Activated CD8-positive, alpha-beta memory T cell treated with anti-CD3 and anti-CD28 coated beads, Interleukin-2, amount 50 U/mL, for 48 hours (primary cell): ENCODE measurements around the gene IQGAP3.

Source experiments
- DNase-seq: peaks from one replicate; pipeline ENCODE4 v3.0.0-alpha.2; 2020

The IQGAP3 gene

DNA sequence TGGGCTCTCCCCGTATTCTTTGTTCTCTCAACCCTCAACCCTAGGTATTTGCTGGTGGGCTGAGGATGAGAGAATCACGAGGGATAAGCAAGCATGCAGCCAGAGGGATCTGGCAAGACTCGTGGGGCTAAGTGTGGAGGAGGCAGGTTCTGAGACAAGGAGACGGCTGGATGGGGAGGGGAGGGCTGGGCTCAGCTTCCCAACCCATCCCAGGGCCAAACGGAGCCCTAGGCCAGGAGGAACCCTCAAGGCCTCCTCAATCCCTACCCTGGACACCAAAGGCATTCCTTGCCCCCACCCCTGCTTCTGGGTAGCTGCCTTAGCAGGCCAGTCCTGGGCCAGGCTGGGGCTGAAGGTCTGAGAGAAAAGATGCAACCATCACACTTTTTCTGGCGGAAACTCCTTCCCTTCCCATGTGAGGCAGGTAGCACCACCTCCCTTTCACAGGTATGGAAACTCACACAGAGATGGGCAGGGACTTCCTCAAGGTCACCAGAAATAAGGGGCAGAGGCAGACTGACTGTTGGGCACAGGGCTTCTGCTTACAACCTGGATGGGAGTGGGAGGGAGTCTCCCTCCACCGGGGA, 78.0 kb downstream of the IQGAP3 start:
- no peak for DNase-seq

DNA sequence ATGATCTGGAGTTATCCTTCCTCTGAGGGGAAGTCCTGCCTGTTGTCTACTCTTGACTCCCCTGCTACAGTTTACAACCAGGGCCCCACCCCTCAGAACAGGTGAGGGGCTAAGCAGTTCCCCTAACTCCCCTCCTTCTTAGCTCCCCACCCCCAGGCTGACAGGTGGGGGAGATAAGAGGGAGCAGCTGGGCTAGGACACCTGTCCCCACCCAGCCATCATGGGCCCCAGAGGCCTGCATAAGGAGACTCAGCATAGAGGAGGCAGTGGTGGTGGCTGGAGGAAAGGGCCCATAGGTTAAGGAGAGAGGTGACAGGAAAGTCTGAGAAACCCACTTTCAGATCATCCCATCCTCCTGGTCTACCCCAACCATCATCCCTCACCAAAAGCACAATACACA, 78.6 kb downstream of the IQGAP3 start:
- DNase-seq: no peak

DNA sequence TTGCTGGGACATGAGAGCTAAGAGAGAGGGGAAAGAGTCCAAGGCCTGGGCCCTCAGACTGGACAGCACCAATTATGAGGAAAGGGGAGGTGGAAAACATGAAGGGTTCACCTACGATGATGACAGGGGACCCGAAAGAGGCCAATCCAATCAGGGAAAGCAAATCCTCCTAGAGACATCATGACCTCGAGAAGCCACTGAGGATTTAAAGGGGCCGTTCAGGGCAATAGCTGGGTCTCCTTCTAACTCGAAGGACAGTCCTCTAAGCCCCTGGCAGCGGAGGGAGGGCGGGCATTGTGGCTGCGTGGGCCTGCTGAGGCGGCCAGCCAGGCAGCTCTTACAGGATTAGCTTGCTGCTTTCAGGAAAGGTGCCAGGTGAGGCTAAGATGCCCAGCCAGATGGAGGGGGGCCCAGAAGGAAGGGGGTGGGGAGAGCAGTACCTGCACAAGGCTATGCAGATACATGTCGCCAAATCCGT, 79.2 kb downstream of the IQGAP3 start:
- no peak for DNase-seq

DNA sequence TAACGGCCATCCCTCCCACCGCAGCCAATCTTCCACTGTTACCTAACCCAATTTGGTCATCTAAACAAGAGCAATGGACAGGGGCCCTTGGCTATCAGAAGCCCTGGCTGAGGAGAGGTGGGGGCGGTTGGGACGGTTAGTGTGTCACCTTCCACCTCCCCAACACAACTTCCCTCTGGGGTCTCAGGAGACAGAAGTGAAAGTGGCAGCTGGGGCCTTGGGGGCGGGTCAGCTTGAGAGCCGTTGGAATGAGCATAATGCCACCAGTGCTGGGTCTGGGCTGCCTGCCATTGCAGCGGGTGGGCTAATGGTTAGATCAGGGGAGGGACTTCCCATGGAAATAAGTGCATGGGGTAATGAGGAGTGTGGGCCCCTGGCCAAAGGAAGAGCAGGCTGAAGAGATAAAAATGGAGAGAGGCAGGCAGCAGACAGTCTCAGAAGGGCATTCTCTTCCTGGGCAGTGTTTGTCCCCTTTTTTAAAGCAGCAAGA, 79.7 kb downstream of the IQGAP3 start:
- no peak for DNase-seq

DNA sequence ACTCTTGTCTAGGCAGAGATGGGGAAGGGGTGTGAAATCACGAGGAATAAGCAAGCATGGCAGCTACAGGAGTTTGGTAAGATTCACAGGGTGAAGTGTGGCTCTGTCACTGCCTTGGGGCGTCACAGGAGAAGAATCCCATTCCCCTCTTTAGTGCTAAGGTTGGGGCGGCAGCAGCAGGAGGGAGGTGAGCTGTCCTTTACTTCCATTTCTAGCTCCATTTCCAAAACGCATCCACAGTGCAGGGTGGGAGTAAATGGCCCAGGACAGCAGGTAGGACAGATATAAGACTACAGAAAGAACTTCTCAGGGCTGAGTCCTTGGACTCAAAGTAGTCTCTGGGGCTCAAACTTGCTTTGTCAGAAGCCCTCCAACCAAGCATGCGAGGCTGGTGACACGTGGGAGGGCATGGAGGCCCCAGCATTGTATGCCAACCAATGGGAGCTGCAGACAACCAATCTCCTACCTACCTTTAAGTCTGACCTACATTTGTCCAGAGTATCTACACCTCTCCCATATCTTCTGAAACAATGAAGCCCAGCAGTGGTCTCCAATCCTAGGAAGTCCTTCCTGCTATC, 80.3 kb downstream of the IQGAP3 start:
- no peak for DNase-seq

DNA sequence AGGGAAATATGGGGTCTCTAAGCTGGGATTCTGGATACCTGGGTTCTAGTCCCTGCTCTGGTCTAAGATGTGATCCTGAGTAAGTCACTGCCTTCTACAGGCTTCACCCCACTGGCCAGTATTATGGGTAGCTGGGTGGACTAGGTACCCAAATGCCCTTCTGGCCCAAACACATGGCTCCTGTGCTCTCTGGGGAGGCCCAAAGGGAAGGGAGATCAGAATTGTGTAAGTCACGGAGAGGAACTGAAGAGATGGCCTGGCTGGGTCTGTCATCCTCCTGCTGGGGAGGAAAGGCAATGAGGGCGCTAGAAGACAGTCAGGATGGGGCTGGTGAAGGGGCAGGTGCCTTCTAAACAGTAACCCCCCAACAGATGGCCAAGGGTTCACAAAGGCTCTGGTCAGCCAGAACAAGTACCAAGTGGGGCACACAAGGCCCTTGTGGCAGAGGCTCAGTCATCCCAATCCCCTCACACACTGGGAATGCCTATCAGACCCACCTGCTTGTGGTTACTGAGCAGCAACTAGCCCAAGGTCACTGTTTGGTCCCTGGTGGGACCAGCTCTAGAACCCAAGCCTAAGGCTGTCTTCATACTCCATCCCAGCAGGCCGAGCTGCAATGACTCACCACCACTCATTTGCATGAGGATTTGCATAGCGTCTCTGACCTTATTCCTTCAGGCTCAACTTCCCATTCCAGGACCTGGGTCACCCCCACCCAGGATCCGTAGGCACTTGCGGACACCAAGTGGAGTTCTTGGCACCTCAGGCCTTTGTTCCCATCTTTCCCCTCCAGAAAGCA, 81.0 kb downstream of the IQGAP3 start:
- DNase-seq: no peak

DNA sequence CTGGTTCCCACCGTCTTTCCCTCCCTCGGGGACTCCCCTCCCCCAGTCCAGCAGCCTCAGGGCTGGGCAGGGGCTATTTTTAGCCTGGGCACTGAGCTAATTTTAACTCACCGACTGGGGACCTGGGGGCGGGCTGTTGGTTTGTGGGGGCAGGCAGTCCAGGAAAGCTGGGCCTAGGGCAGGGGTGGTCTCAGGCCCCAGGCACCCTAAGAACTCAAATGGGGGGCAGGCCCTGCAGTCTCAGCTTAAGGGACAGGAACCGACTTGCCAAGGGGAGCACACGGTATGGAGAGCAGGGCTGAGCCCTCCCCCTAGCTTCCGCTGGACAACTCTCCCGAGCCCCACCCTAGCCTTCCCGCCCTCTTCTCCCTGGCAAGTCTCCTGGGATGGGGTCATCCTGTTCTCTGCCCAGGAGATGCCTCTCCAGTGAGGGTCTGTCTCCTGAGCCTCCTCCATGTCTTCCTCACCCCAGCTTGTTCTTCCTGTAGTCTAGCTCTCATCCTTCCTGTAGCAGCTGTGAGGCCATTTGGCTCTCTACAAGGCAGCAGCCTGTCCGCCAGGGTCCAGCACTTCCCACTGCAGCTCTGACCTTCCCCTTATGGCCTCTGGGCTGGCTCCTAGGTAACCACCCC, 81.8 kb downstream of the IQGAP3 start:
- no peak for DNase-seq

DNA sequence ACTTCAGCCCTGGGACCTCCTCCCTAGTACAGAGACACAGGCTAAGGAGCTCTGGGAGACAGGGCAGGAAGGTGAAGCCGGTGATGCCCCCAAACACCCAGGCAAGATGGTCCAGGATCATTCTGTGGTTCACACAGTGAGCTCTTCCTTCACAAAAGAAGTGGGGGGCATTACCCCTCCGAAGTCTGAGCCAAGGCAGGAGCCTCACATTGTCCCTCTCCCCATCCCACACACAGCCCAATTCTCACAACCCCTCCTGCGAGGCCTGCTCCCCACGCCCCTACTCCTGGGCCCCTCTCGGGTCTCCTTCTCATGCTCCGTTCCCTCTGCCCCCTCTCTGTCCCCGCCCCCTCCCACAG, 82.5 kb downstream of the IQGAP3 start:
- no peak for DNase-seq

DNA sequence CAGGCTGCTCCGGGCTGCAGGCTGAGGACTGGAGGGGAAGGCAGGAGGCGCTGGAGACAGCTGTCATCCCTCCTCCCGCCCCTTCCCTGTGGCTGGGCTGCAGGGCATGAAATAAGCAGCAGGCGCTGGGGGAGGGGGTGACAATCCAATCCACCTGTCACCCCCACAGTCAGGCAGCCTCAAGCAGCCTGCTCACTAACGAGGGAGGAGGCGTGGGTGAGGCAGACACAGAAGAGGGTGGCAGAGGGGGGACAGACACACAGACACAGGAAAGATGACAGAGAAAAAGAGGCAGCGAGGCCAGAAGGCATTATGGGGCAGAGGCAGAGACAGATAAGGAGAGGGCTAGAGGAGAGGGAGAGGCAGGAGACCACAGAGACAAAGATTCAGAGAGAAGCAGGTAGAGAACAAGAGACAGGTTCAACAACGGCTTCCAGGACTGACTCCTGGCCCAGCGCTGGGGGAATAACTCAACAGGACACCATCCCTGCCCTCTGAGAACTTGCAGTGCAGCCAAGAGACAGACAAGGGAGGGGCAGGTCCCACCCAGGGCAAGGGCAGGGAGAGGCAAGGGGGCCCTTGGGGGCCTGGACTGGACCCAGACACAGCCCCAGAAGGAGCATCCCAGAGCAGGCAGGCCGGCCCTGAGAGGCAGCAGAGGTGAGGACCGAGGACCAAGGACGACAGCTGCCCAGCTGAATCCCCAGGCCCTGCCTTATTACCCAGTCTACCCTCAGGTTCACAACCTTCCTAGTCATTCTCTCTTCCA, 83.0 kb downstream of the IQGAP3 start:
- DNase-seq: peak; percentile 70

DNA sequence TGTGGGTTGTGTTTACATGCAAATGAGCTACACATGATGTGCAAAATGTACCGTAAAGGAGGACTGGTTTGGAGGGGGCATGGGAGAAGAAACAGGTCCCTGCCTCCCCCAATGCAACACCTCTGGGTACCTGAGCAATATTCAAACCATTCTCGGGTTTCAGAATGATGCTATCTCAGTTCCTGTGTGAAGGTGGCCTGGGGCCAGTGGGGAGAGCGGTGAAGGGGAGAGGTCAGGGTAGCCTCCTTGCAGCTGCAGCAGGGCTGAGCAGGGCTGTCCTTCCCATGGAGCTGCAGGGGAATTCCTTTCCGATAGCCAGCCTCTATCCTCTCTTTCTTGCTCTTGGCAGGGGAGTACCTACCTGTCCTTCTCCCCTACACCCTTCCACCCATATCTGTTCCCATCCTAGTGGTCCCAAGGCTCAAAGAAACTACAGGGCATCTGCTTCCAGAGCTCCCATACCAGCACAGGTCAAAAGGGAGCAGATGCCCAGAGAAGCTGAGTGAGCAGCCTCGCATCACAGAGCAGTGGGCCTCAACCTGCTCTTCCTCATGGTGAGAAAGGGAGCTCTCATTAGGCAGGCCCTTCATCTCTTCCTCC, 83.7 kb downstream of the IQGAP3 start:
- DNase-seq: no peak

DNA sequence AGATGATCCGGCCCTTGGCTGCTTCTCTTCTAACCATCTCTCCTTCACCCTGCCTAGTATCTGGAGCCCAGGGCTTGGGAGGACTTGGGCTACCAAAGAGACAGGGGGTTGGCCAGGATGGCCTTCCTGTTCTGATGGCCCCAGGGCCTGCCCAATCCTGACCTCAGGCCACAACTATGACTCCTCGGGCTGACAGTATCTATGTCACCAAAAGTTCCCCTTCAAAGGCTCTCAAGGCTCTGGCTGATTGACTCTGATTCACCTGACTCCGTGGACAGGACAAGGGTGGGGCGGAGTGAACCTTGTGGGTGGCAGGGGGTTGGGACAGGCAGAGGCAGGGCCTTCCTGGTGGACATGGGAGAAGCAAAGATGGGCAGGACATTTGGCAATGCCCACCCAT, 84.5 kb downstream of the IQGAP3 start:
- DNase-seq: no peak

DNA sequence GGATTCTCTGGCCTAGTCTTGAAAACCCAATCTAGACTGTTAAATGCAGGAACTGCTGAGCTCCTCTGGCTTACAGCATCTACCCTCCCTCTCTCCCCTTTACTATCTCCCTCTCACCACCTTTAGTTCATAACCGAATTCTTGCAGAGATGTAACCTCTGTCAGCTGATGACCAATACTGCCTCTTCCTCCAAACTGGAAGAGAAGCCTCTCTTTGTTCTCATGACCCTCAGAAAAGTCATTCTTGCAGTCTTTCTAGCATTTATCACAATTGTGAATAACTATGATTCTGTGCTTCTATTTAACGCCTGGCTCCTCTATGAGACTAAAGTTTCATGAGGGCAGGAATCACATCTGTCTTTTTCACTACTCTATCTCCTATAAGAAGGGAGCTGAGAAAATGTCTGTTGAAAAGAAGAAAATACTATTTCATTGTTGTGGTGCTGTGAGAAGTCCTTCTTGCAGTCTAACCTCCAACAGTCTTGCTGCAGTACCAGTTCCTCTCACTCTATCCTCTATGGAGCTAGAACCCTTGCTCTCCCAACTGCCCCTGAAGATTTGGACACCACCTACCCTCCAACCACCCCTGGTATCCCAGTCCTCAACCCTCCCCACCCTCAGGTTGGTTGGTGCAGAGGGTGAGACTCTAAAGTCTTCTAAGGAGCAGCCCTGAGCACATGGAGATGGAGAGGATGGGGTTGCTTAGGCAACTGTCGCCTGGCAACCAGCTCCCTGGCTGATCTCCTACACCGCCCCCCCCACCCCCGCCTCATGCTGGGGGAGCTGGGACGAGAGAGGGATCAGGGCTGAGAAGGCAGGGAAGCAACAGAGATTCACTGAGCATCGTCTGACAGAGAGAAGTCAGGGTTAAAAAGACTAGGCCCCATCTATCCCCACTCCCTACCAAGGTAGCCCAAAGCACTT, 85.7 kb downstream of the IQGAP3 start:
- DNase-seq: no peak

DNA sequence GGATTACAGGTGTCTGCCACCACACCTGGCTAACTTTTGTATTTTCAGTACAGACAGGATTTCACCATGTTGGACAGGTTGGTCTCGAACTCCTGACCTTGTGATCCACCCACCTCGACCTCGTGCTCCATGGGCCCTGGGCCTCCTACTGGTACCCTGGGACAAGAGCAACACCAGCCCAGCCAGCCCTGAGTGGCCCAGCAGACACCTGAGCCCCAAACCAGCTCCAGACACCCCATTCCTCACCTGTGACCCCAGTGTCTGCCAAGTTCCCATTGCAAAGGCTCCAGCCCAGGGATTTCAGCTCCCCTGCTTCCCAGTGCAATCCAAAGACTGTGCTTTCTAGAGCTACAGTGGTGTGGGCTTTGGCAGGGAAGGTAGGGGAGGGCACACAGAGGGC, 86.4 kb downstream of the IQGAP3 start:
- DNase-seq: no peak

DNA sequence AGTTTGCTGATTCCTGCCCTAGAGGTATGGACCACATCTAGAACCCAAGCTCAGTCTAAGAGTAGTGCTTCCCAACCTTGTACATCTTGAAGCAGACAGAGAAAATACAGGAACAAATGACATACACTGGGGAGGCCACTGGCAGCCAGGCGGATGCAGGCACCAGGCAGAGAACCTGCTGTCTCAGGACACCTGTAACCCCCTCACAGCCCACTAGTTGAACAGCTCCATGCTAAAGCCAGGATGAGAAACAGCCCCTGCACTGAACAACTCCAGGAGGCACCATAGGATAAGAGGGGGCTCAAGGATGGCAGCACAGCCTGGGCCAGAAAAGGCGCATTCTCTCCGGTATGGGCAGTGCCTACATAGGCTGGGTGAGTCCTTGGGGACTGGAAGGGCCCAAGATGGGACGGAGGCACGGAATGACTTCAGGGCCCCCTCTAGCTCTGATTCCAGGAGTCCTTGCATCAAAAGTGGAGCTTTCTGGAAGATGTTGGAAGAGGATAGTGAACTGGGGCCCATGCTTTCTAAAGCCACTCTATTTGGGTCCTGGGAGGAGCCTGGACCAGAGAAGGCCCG, 87.8 kb downstream of the IQGAP3 start:
- DNase-seq: no peak

DNA sequence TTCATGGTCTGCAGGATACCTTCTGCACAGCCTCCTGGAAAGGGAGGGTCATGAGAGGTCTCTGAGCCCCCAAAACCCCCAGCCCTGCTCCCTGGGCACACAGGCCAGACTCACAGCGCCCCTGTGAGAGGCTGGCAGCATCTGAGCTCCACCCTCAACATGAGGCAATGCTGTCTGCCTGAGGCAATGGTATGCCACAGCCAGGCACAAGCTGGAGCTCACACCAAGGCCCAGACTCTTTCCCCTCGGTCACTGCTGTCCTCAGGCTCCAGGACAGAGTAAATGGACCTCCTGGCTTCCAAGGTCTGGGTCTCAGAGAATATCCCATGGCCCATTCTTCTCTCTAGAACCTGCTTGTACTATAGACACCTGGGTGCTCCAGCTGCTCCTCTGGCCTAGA, 89.0 kb downstream of the IQGAP3 start:
- DNase-seq: no peak

DNA sequence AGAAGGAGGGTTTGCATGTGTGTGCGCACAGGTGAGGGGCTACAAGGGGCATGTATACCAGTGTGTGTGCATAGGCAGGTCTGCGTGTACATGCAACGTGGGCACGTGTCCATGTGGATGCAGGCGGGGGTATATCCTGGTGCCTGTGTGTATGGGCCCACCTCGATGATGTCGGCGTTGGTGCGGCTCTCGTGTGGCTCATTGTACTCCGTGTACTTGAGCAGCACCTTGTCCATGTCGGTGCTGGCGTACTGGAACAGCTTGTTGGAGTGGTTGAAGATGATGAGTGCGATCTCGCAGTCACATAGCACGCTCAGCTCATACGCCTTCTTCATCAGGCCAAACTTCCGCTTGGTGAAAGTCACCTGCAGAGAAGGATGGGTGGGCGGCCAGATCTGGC, 90.1 kb downstream of the IQGAP3 start:
- DNase-seq: no peak

DNA sequence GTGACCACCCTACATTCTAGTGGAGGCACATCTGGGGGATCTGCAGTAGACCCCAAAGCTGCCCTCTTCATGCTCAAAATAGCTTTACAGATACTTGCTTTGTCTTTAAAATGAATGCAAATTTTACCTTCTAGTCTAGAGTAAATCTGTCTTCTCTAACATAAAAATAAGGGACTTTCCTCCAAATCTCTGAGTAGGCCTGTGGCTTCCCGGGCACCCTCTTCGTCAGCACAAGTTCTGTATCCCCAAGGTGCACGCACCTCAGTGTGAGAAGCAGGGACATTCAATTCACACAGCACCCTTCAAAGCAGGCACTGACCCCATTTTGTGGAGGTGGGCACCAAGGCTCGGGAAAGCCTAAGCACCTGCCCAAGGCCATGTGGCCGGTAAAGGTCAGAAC, 90.8 kb downstream of the IQGAP3 start:
- DNase-seq: no peak

DNA sequence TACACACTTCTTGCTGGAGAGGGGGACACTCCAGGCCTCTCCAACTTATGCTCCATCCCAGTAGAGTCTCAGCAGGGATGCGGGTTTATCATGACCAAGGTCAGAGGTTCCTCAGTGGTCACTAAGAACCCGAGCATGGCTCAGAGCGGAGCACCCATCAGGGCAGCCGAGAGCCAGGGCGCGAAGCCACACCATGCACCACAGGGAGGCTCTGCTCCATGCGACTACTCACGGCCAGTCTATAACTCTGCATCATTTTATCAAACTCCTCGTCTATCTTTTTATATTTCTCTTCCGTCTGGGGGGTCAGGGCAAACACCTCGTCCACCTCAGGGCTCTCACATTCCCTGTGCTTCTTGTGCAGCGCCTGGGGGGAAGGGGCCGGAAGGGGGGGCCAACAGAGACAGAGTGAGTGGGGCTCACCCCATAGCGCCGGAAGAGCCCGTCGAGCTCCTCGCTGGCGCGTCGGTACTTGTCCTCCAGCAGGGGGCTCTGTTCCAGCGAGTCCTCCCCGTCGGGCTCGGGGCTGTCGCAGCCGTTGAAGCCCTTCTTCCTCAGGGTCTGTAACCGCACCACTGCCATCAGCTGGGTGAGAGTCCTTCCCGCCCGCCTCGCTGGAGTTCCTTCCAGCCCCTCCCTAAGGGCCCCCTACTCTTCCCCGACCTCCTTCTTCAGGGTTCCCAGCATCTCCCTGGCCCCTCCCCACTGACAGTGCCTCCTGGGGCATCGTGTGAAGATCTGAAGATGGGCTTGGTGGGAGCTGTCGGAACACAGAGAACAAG, 91.8 kb downstream of the IQGAP3 start:
- peak; percentile 88 for DNase-seq

DNA sequence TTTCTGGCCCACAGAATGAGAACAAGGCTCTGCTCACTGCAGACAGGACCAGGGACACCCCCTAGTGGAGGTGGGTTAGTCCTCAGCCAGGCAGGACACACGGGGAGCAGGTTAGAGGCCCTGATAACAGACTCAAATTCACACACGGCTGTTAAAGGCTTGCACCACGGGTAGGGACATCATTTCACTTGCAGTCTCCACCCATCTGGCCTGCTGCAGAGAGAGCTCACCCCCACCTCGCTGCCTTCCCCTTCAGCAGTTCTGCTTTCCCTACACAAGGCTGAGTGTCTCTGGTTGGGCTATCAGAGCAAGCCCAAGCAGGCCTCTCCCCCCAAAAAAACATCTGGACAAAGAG, 92.4 kb downstream of the IQGAP3 start:
- DNase-seq: no peak
